GM10266 (cell line): ENCODE results near the gene DECR2.

Source experiments
- DNase-seq: peaks from one replicate; pipeline ENCODE4 v3.0.0; 2012; ENCODE audit errors: extremely low spot score
- CTCF ChIP-seq: IDR thresholded peaks from 2 replicates; pipeline ENCODE4 v1.5.1; 2012; ENCODE audit warnings: mild to moderate bottlenecking, low read depth; ENCODE audit not compliant: control insufficient read depth, insufficient read depth; ENCODE audit errors: missing control alignments

The DECR2 gene

DNA sequence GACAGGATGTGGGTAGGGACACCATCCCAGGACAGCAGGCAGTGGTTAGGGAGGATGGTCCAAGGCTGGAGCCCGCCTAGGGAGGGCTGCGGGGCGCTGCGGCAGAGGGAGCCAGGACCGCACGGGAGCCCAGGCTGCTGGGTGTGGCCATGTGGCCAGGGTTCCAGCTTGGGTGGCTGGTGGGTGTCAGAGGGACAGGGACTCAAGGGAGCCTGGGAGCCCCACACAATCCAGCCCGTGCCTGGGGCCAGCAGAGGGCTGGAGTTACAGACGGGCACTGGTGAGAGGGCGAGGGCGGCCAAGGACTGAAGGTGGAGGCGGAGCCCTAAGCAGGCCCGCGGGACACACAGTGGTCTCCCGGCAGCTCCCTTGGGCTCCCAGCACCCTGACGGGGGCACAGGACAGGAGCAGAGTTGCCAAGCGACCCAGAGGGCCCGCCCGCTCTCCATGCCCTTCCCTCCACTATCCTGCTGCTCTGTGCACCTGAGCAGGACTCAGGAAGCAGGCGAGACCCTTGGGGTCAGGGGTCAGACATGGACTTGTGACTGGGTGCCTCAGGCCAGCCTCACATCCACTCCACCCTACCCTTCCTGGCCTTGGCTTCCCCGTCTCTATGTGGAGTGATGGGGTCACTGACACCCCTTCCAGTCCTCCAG lies 38.4 kb upstream of the DECR2 start:
- no peak for DNase-seq
- TF ChIP-seq CTCF = no peak

DNA sequence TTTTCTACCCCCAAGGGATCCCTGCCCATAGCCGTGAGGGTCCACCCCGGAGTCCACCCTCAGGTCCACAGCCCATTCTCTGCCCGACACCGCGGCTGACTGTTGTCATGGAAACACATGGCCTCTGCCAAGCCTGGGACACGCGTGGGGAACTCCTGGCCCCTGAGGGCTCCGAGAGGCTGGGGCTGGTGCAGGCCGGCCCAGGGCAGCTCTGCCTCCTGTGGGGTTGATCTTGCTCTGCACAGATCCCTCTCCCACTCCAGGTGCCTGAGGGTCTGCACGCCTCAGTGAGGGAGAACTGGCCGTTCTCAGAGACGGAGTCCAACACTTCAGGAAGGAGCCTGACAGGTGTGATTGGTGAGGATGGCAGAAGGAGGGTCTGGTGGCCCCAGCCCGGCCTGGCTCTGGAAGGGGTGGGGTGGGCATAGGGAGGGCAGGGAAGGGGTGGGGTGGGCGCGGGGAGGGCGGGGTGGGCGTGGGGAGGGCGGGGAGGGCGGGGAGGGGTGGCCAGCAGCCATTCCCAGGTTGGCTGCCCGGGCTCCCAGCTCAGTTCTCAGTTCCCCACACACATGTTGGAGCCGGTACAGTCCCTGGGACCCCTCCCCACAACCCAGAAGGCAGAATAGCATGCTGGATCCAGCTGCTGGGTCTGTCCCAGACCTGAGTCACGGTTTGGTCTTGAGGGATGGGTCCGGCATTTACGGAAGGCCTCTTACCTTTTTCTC lies 37.8 kb upstream of the DECR2 start:
- no peak for TF ChIP-seq CTCF
- DNase-seq = no peak

DNA sequence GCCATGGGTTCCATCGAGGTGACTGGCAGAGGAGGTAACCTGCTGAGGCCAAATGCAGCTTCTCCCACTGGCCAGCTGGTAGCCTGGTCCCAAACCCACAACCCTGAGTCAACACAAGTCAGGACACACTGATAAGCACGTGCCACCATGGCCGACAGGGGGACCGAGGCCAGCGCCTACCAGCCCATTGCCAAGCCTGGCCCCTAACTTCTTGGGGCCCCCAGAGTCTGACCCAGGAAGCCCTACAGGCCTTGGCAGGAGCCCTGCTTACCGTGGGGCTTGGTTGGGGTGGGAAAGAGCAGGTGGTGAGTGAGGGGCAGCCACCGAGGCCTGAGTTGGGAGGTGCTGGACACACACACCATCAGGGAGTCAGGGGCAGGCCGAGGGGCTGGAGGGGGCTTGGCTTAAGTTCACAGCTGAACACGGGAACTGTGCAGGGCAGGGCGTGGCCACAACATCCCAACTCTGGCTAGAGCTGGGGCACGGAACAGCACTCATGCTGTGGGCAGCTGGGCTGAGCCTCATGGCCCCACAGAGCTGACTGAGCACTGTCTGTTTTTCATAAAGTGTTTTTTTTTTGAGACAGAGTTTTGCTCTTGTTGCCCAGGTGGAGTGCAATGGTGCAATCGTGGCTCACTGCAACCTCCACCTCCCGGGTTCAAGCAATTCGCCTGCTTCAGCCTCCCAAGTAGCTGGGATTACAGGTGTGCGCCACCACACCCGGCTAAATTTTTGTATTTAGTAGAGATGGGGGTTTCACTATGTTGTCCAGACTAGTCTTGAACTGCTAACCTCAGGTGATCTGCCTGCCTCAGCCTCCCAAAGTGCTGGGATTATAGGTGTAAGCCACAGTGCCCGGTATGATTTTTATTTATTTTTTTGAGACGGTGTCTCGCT lies 36.8 kb upstream of the DECR2 start:
- DNase-seq = no peak
- TF ChIP-seq CTCF = no peak

DNA sequence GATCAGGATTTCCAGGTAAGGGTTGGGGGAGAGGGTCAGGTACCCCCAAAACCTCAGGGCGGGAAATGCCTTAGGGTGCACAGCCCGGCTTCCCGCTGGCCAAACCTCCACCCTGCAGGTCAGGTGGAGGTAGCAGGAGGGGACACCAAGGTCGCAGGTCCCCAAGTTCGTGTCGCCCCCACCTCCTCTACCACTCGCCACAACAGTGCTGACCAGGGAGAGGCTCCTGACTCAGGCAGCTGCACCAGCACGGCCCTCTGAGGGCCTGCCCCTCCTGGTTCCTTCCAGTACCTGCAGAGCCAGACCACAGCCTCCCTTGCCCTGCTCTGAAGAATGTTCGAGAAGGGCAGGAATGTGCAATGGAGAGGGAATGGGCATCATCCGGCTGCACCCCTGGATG lies 35.2 kb upstream of the DECR2 start:
- DNase-seq = no peak
- TF ChIP-seq CTCF = no peak

DNA sequence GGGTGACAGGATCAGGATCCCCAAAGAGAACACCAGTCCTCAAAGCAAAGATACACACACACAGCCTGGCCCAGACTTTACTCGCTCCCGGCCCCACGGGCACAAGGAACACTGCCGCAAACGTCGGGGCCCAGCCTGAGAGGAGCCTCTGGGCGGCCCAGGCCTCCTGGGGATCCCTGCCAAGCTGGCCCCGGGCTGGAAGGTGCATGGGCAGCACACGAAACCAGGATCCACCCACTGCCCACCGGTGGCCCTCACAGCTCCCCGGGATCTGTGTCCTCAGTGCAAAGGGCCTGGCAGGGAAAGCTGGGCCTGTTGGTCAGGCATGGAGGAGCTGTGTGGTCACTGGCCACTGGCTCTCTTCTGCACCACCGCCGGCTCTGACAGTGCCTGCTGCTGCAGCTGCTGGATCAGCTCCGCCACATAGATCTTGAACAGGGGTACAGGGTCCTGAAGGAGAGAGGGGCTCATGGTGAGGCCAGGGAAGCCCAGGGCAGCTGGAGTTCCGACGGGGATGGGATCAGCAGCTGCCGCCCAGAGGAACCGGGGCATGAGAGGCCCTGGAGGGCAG lies 34.3 kb upstream of the DECR2 start:
- TF ChIP-seq CTCF = no peak
- DNase-seq = no peak

GRCh38 chr16:368388-369158 lies 33.1 kb upstream of the DECR2 start:
- no peak for DNase-seq
- TF ChIP-seq CTCF = no peak
